ENCODE results near the gene TAGLN3.

Gene TAGLN3

DNA sequence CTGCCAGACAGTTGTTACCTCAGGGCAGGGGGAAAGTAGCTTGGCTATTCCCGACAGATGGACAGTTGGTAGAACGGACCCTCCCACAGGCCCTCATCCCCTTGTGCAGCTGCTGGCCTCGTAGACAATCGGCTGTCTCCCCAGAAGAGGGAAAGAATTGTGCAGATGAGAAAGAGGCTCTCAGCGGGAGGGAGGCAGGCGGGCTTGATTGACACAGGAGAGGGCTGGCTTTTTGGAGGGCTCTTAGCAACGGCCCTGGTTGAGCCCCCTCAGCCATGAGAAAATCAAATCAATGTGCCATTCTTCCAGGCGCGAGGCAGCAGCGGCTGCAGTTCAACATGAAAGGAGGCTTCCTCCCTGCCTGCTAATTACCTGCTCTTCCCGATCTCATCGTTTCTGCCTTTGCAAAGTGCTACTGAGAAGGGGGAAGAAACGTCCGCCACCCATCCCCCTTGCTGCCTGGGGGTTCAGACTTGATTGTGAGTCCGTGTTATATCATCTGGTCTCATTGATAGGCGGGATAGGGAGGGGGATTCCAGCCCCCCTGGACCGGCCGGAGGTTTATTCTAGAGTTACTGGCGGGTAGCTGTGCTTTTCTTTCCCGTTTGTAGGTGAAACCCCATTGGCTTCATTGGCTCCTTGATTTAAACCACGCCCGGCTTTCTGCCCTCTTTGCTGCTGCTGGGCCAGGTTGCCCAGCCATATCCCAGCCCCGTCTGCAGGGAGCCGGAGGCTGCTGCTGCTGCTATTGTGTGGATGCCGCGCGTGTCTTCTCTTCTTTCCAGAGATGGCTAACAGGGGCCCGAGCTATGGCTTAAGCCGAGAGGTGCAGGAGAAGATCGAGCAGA is at the start of gene TAGLN3:
TSS of gene TAGLN3 (plus strand) at position 287 of the 848 bp plus-strand sequence. CDS start at position 788, 501 bp downstream.
- no peak for DNase-seq (ENCODE audit: low read depth)
- TF ChIP-seq, protein P1, sequence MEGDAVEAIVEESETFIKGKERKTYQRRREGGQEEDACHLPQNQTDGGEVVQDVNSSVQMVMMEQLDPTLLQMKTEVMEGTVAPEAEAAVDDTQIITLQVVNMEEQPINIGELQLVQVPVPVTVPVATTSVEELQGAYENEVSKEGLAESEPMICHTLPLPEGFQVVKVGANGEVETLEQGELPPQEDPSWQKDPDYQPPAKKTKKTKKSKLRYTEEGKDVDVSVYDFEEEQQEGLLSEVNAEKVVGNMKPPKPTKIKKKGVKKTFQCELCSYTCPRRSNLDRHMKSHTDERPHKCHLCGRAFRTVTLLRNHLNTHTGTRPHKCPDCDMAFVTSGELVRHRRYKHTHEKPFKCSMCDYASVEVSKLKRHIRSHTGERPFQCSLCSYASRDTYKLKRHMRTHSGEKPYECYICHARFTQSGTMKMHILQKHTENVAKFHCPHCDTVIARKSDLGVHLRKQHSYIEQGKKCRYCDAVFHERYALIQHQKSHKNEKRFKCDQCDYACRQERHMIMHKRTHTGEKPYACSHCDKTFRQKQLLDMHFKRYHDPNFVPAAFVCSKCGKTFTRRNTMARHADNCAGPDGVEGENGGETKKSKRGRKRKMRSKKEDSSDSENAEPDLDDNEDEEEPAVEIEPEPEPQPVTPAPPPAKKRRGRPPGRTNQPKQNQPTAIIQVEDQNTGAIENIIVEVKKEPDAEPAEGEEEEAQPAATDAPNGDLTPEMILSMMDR (IDR thresholded peaks at IDR 0.05; ENCODE audit: low read length, missing control alignments), result no peak
- H3K4me3 ChIP-seq (replicated peaks; ENCODE audit: low read depth, low read length), result peak within 1 kb of the TSS; percentile 44

DNA sequence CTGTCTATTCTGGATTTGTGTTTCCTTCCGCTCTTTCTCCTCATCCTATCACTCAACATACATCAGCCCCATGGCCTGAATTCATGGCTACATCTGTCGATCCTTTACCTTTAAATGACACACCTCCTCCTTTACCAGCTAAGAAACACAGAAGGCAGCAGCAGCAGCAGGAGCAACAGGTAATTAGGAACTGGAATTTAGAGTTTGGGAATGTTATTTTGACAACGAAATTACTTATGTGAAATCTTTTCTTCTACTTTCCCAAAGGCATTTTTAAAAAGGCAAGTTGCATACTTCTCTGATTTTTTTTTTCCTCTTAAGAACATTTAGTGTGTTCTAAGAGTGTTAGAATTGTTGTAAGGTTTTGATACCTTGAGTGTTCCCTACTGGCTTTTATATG is 49.0 kb upstream of the TAGLN3 start:
- TF ChIP-seq, protein P1 (IDR thresholded peaks at IDR 0.05; ENCODE audit: low read length, missing control alignments), result no peak
- H3K4me3 ChIP-seq (replicated peaks; ENCODE audit: low read depth, low read length), result no peak overlapping the region
- DNase-seq (ENCODE audit: low read depth), result no peak

DNA sequence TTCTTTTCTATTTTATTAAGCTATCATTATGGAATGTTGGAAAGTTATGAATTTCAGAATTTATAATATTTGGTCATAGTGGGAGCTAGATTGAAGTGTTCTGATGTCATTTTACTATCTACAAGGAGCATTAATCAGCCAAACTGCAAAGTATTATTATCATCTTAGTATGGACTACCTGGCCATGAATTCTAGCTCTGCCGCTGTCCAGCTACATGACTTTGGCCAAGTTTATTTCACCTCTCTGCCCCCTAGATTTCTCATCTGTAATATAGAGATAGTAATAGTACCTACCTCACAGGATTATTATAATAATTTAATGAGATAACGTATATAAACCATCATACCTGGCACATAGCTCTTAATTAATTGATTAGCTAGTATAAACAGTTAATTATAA is 47.7 kb upstream of the TAGLN3 start:
- no peak for DNase-seq (ENCODE audit: low read depth)
- TF ChIP-seq, protein P1 (IDR thresholded peaks at IDR 0.05; ENCODE audit: low read length, missing control alignments), result no peak

DNA sequence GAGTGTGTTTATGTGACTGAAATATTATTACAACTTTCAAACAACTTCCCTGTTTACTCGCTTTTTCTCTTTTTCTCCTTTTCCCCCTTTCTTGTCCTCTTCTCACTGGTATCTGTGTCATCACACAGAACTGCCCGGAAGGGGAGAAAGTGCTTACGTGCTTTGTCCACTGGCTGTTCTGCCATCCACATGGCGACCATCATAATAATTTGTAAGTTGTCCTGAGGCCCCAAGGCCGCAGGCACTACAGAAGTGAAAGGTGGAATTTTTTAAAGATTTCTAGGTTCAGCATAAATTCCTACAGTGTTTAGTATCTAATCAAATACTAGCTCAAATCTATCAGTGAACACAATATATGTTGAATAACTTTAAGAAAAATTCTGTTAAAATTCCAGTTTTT is 46.6 kb upstream of the TAGLN3 start:
- TF ChIP-seq, protein P1 (IDR thresholded peaks at IDR 0.05; ENCODE audit: low read length, missing control alignments), result no peak
- no peak overlapping the region for H3K4me3 ChIP-seq (replicated peaks; ENCODE audit: low read depth, low read length)
- no peak for DNase-seq (ENCODE audit: low read depth)

More for the DNA sequence above, 47.7 kb upstream of the TAGLN3 start:
- H3K4me3 ChIP-seq (replicated peaks; ENCODE audit: low read depth, low read length), result no peak overlapping the region

DNA sequence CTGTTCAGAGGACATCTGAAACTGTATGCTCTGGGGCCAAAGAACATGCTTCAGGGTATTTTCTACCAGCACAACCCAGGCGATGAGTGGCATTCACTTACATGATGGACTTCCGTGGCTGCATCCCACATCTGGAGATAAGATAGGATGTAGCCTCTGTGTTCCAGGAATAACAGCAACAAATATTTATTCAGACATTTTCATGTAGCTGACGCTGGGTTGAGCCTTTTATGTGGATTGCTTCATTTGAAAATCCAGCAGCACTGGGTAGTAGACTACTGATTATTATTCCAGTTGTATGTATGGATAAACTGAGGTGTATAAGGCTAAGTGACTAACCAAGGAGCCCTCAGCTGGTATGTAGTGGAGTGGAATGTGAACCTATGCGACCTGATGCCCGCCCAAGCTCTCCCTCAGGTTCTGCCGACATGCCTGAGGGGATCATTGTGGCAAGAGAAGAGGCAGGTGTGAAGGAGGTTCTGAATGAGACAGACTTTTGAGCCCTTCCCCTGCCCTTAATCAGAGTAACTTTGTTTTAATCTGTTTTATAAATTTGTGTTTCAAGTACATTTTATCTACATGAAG is 45.8 kb upstream of the TAGLN3 start:
- TF ChIP-seq, protein P1 (IDR thresholded peaks at IDR 0.05; ENCODE audit: low read length, missing control alignments), result no peak
- no peak overlapping the region for H3K4me3 ChIP-seq (replicated peaks; ENCODE audit: low read depth, low read length)
- DNase-seq (ENCODE audit: low read depth), result no peak

DNA sequence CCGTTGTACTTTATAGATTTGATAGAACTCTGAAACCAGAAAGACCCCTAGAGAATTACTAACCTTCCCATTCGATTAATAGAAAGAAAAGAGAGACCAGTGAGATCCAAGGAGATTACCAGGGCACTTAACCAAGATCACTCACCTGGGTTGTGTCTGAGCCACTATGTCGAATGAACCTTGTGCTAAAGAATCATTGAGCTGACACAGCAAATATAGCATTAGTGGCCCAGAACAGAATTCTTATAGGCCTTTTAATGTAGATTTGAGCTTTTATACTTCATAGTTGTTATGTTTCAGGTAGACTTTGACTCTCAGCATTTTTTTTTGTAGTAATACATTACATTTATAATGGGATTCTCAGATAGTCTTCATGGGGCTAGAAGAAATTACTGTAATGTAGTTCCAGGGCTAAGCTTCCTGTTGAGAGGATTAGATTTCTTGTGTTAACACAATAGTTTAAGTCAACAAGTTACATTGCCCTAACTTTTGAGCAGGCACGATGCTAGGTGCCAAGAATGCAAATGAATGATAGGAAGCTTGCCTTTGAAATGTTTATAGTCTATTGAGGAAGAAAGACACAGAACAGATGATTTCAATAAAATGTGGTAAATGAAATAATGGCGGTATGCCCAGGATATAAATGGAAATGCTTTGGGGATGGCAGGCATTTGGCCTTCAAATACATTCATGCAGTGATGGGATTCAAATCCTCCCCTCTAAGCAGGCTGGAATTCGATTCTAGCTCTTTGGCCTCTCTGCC is 44.3 kb upstream of the TAGLN3 start:
- TF ChIP-seq, protein P1 (IDR thresholded peaks at IDR 0.05; ENCODE audit: low read length, missing control alignments), result no peak
- no peak for DNase-seq (ENCODE audit: low read depth)
- no peak overlapping the region for H3K4me3 ChIP-seq (replicated peaks; ENCODE audit: low read depth, low read length)

All from fibroblast of pulmonary artery (primary cell).